ENCODE measurements around the gene CCDC61. TPM values are rescaled to one million over a fixed set of nuclear protein-coding genes. Genes with fewer than 3 reads are reported as not detected.

CCDC61 gene
- total and polyA plus RNA-seq, 2 donors (not counting 1 experiment from before 2014, with no cell fraction given) = 20.6 to 30.1 TPM

- H3K79me2 ChIP-seq (ENCODE audit: control insufficient read depth, insufficient read depth, low read length) = no peaks in the 10 kb centered on the region
- H3K27ac ChIP-seq (ENCODE audit: low read length in 2 of 2) = no peak overlapping the region
- 85% methylated on average over 13 of the region's 13 CpGs for WGBS (ENCODE audit: insufficient coverage)
- POLR2A ChIA-PET = no interaction called here
- Mint-ChIP-seq H3K27me3 (peaks cover 36% of the 10 kb centered on the region), H3K9me3 (ENCODE audit: insufficient read depth) (no peaks in the 10 kb centered on the region), H3K4me1 (no peaks in the 10 kb centered on the region), H3K27ac (no peak overlapping the region), H3K4me3 (no peak overlapping the region)
- intact Hi-C loops (cut with micrococcal nuclease) = no loop called here
- TF ChIP-seq CTCF (IDR thresholded peaks at IDR 0.05) = no peak
- no peak for TF ChIP-seq EZH2 (IDR thresholded peaks at IDR 0.05; ENCODE audit: borderline replicate concordance, insufficient read depth, low read depth, low read length, poor library complexity, severe bottlenecking)
- H3K36me3 ChIP-seq (replicated peaks in 1 of 2; ENCODE audit: control extremely low read depth in 1 of 2, control insufficient read depth in 1 of 2, extremely low read depth in 1 of 2, insufficient read depth in 2 of 2, low read length in 1 of 2) = no peaks in the 10 kb centered on the region
- H3K4me1 ChIP-seq (ENCODE audit: control insufficient read depth in 2 of 2, insufficient read depth in 2 of 2, low read length in 2 of 2) = no peaks in the 10 kb centered on the region
- H2AFZ ChIP-seq (ENCODE audit: insufficient read depth, low read depth, low read length, poor library complexity, severe bottlenecking) = no peak overlapping the region
- no peak overlapping the region for H3K4me2 ChIP-seq (replicated peaks; ENCODE audit: low read depth, low read length, poor library complexity, severe bottlenecking)
- peaks cover 0 to 19% (median 0%) of the 10 kb centered on the region in 3 donors for H3K9me3 ChIP-seq (ENCODE audit: control extremely low read depth in 1 of 3, control insufficient read depth in 2 of 3, insufficient read depth in 1 of 3, low read length in 2 of 3)
- no peaks in the 10 kb centered on the region for H4K20me1 ChIP-seq (ENCODE audit: control insufficient read depth, insufficient read depth, low read length, poor library complexity, severe bottlenecking)
- ATAC-seq (ENCODE audit: low read depth) (no peak), DNase-seq (no peak)
- peaks cover 0 to 9% (median 5%) of the 10 kb centered on the region in 4 experiments for H3K27me3 ChIP-seq (replicated peaks in 1 of 4; ENCODE audit: control extremely low read depth in 1 of 4, control insufficient read depth in 3 of 4, insufficient read depth in 4 of 4, low read length in 3 of 4)
- CTCF ChIA-PET = interaction anchor here (1.6 kb wide), 1 partner anchor 10 kb away, joined by 3 read pairs; no protein-coding TSS in a partner anchor
- H3K9ac ChIP-seq (ENCODE audit: low read length) = no peak overlapping the region
- no peak overlapping the region for H3K4me3 ChIP-seq (ENCODE audit: control extremely low read depth in 1 of 5, extremely low read depth in 1 of 5, insufficient read depth in 1 of 5, low read depth in 2 of 5, low read length in 4 of 5)
Observed at GRCh38 chr19:46035986-46036743, 40.9 kb downstream of the CCDC61 start.

GRCh38 chr19:46036744-46037128 is 41.5 kb downstream of the CCDC61 start:
- H3K4me3 ChIP-seq (ENCODE audit: control extremely low read depth in 1 of 5, extremely low read depth in 1 of 5, insufficient read depth in 1 of 5, low read depth in 2 of 5, low read length in 4 of 5) = no peak overlapping the region
- peaks cover 0 to 19% (median 0%) of the 10 kb centered on the region in 3 donors for H3K9me3 ChIP-seq (ENCODE audit: control extremely low read depth in 1 of 3, control insufficient read depth in 2 of 3, insufficient read depth in 1 of 3, low read length in 2 of 3)
- POLR2A ChIA-PET = no interaction called here
- no peaks in the 10 kb centered on the region for H3K36me3 ChIP-seq (replicated peaks in 1 of 2; ENCODE audit: control extremely low read depth in 1 of 2, control insufficient read depth in 1 of 2, extremely low read depth in 1 of 2, insufficient read depth in 2 of 2, low read length in 1 of 2)
- no peak for ATAC-seq (ENCODE audit: low read depth)
- H3K4me3 Mint-ChIP-seq = no peak overlapping the region
- H3K4me1 ChIP-seq (ENCODE audit: control insufficient read depth in 2 of 2, insufficient read depth in 2 of 2, low read length in 2 of 2) = no peaks in the 10 kb centered on the region
- H3K27me3 ChIP-seq (replicated peaks in 1 of 4; ENCODE audit: control extremely low read depth in 1 of 4, control insufficient read depth in 3 of 4, insufficient read depth in 4 of 4, low read length in 3 of 4) = peaks cover 0 to 11% (median 6%) of the 10 kb centered on the region in 4 experiments
- no peaks in the 10 kb centered on the region for H3K9me3 Mint-ChIP-seq (ENCODE audit: insufficient read depth)
- no peak overlapping the region for H2AFZ ChIP-seq (ENCODE audit: insufficient read depth, low read depth, low read length, poor library complexity, severe bottlenecking)
- no peak overlapping the region for H3K27ac ChIP-seq (ENCODE audit: low read length in 2 of 2)
- no peaks in the 10 kb centered on the region for H3K79me2 ChIP-seq (ENCODE audit: control insufficient read depth, insufficient read depth, low read length)
- WGBS (ENCODE audit: insufficient coverage) = 79% methylated on average over 2 of the region's 3 CpGs
- CTCF ChIA-PET = interaction anchor here (1.2 to 1.6 kb wide), 2 partner anchors 8 to 10 kb away, joined by 3 to 5 read pairs; no protein-coding TSS in a partner anchor
- TF ChIP-seq CTCF (IDR thresholded peaks at IDR 0.05) (no peak), EZH2 (IDR thresholded peaks at IDR 0.05; ENCODE audit: borderline replicate concordance, insufficient read depth, low read depth, low read length, poor library complexity, severe bottlenecking) (no peak)
- no peak overlapping the region for H3K9ac ChIP-seq (ENCODE audit: low read length)
- no peak for DNase-seq
- H3K27ac Mint-ChIP-seq = no peak overlapping the region
- no peak overlapping the region for H3K4me2 ChIP-seq (replicated peaks; ENCODE audit: low read depth, low read length, poor library complexity, severe bottlenecking)
- intact Hi-C loops (cut with micrococcal nuclease) = no loop called here
- peaks cover 35% of the 10 kb centered on the region for H3K27me3 Mint-ChIP-seq
- no peaks in the 10 kb centered on the region for H3K4me1 Mint-ChIP-seq
- H4K20me1 ChIP-seq (ENCODE audit: control insufficient read depth, insufficient read depth, low read length, poor library complexity, severe bottlenecking) = no peaks in the 10 kb centered on the region

Measured in B cell (primary cell).